Amniotic epithelial cell (primary cell): ENCODE data around the gene VOPP1.

Experiments used
- DNase-seq: peaks from one replicate; pipeline ENCODE4 v3.0.0-alpha.2; 2010; ENCODE audit warnings: low read depth

The VOPP1 gene

DNA sequence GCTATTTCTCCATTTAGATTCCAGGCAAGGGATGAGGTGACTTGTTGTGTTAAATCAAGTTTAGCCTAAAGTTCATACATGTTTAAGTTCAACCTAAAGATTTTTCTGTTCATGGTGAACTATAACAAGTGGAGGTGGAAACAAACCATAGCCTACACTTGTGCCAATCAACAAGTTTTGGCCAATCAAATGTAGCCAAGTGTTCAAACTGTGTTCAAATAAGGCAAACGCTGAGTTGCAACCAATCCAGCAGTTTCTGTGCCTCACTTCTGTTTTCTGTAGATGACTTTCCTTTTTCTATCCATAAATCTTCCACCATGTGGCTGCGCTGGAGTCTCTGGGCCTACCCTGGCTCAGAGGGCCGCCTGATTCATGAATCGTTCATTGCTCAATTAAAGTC lies 4.5 kb upstream of the VOPP1 start:
- no peak for DNase-seq

GRCh38 chr7:55575733-55576132 lies 3.4 kb upstream of the VOPP1 start:
- no peak for DNase-seq

DNA sequence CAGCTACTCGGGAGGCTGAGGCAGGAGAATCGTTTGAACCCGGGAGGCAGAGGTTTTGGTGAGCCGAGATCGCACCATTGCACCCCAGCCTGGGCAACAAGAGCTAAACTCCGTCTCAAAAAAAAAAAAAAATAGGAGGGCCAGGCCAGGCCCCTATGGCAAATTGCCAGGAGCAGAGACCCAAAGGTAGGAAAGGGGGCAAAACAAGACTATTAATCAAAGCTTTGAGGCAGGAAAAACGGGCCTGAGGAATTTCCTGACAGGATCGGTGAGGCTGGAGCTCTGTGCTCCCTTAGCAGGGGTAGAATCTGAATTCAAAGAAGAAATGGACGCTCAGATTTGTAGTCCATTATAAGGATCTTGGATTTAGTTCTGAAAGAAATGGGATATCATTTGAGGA lies 2.8 kb upstream of the VOPP1 start:
- no peak for DNase-seq

- DNase-seq = no peak
These were observed 1.9 kb upstream of the VOPP1 start for GRCh38 chr7:55574051-55574717.

DNA sequence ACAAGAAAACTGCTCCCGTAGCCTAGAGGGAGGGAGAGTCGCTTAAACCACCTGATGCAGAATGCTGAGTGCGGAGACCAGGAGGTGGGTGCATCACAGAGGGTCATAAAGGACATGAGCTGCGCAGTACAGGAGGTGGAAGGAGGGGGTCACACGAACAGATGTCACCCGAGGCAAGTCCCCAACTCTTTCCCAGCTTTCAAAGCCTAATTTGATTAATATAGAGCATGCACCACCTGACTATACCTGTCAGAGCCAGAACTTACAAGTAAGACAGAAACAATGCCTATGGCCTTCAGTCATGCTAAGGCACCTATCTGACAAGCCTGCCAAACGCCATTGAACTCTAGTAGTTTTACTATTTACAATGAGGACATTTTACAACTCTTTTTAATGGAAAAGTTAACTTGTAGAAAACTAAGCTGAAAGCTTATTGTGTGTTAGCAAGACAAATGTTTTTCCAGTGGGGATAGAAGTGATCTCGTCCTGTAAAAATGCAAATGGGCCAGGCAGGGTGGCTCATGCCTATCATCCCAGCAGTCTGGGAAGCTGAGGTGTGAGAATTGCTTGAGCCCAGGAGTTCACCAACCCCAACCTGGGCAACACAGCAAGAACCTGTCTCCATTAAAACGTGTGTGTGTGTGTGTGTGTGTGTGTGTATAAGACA lies 1.1 kb upstream of the VOPP1 start:
- peak; percentile 40 for DNase-seq

- peak; percentile 37 for DNase-seq
These were observed 558 bp downstream of the VOPP1 start for GRCh38 chr7:55571511-55572377.

GRCh38 chr7:55570939-55571338 lies 1.4 kb downstream of the VOPP1 start:
- peak; percentile 58 for DNase-seq

DNA sequence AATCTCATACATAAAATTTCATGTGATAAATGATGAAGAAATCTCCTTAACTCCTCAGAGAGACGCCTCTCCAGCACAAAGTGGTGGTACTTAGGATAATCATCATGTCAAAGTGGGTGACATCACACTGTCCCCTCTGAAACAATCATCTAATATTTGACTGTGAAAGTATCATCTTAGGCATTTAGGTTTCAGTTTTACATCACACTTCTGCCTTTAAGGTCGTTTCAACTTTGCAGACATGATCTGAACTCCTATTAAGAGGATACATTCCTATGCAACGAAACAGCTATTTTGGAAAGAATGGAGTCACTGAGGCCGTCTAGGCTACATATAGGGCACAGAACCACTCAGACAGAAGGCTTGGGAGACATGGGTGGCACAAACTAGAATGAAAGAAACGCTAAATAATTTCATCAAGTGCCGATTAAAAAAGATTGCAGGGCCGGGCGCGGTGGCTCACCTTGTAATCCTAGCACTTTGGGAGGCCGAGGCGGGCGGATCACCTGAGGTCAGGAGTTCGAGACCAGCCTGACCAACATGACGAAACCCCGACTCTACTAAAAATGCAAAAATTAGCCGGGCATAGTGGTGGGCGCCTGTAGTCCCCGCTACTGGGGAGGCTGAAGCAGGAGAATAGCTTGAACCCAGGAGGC lies 2.0 kb downstream of the VOPP1 start:
- DNase-seq = no peak

GRCh38 chr7:55569797-55570196 lies 2.5 kb downstream of the VOPP1 start:
- DNase-seq = no peak

DNA sequence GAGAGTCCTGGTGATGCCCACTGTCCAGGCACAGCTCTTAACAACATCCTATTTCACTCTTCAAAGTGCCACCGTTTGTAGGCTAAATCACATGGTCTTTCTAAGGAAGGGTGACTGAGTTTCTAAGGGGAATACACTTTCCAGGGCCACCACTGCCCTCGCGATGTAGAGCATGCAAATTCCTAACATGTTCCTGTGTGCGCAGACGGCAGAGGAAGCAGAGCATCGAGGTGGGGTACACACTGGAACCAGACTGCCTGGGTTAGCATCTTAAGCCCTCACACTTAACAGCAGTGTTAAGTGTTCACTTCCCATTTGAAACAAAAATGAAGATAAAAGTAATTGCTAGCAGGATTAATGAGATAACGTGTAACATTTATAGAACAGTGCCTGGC lies 3.0 kb downstream of the VOPP1 start:
- no peak for DNase-seq

GRCh38 chr7:55568613-55569268 lies 3.6 kb downstream of the VOPP1 start:
- DNase-seq = no peak

DNA sequence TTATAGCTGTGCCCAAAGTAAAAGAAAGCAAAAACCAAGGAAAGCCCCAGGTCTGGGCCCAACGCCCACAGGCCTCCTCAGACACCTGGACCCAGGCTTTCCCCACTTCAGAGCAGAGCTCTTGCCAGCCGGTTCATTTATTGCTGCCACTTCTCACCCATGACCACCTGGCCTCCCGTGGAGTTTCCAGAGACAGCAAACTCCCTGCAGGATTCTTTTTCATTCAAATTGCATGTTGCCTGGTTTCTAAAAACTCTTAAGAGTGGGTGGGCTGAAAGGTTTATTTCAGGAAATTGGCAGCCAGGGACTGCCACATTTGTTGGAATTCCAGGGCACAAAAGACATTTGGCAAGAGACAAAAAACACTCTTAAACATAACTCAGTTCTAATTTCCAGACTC lies 4.7 kb downstream of the VOPP1 start:
- no peak for DNase-seq

- no peak for DNase-seq
These were observed 6.6 kb downstream of the VOPP1 start for GRCh38 chr7:55565681-55566080.

GRCh38 chr7:55563596-55564325 lies 8.5 kb downstream of the VOPP1 start:
- DNase-seq = no peak

DNA sequence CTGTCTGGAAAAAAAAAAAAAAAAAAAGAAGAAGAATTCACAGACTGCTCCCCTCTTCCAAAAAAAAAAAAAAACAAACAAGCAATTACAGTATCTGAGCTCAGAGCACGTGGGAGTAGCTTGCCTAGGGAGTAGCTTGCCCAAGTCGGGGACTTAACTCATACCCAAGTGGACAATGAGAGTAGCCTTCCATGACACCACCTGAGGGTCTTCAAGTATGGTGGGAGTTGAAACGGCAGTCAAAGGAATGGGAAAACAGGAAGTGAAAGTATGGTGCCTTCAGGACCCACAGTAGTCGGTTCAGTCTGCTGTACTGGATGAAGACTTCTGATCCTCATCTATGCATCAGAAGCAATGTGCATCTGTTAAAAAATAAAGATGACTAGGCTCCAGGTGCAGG lies 10.6 kb downstream of the VOPP1 start:
- no peak for DNase-seq

DNA sequence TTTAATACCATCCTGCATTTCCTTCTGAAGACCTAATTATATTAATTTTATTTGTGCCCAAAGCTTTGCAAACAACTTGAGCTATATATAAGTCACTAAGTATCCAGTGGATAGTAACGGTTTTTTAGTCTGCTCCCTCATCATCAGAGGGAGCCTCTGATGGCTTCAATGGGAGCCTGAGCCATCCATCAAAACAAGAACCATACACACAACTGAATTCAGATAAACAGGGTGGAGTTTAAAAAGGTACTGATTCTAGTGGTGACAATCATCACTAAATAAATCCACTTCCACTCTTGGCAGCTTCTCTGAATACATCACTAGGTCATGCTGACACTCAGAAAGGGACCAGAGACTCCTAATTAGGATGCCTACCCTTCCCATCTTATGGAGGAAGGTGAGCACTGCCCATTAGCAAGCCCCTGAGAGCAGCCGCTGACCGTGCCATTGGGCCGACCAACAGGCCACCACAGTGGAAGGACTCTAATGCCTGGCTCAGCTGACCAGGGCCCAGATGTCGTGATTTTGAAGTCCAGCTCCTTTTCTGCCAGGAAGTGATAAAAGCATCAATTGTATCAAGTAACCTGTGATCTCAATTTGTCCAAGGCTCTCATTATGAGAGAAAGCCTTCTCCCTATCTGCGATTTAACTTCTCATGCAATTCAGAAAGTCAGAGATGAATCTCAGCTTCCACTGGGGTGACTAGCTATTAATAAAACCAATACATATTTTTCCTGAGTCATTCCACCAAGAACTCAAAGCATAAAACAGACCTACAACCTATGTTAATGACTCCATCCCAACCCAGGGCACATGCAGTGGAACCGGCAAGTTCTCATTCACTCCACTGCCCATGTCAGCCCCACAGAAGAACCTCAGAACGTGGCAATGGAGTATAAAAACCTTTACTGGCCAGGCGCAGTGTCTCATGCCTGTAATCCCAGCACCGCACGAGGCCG lies 13.1 kb downstream of the VOPP1 start:
- no peak for DNase-seq

DNA sequence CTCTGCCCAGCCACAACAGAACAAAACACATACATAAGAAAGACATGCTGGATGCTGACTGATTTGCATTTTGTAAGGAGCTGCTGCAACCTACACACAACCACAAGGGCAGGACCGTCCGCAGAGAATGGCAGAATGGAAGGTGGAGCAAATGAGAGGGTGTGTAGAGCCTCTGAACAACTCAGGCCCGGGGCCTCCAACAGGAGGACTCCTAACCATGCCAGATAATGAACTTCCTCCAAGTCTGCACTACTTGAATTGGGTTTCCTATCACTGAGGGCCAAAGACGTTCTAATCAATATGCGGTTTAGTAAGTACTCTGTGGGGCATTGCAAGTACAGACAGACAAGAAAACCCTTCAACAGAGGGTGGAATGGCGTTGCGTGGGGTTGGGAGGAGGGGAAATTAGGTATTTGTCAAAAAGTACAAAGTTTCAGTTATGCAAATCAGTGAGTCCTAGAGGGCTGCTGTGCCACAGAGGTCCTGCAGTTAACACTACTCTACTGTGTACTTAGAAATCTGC lies 14.6 kb downstream of the VOPP1 start:
- no peak for DNase-seq

DNA sequence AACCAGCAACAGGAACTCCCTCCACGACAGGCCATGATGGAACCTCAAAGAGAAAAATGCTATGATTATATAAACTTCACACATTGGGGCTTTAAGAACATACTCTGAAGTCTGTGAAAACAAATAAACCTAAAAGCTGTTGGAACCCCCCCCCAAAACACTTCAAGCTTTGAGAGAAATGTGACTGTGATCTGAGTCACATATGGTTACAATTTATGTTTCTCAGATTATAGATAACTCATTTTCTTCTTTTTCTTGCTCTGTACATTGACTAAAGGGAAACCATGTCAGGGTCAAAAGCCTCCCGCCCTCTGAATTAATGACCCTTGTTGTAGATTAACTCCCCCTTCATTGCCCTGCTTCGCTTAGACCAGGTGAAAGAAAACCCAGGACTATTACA lies 15.8 kb downstream of the VOPP1 start:
- no peak for DNase-seq

DNA sequence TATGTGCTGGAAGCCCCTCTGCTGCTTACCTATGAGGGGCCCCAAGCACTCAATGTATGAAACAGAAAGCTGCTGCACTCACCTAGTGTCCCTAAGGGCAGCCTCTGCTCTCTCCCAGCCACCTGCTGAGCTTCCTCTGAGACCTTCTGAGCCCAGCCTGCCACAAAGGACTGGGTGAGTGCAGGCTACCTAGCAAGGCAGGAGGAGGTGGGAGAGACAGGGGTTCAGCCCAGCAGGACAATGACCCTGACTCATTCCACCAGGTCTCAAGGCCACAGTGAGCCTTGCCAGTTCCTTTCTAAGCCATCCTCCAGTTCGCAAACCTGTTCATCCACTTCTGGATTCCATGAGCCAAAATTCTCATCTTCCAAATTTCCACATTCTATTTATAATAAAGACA lies 16.3 kb downstream of the VOPP1 start:
- no peak for DNase-seq

GRCh38 chr7:55555160-55555559 lies 17.1 kb downstream of the VOPP1 start:
- no peak for DNase-seq
